ENCODE measurements around the gene WDR89. TPM values are rescaled to one million over a fixed set of nuclear protein-coding genes. Genes with fewer than 3 reads are reported as not detected.

The WDR89 gene
- total and polyA plus RNA-seq, 2 experiments from 2014 or later: 21.5 to 31.8 TPM

DNA sequence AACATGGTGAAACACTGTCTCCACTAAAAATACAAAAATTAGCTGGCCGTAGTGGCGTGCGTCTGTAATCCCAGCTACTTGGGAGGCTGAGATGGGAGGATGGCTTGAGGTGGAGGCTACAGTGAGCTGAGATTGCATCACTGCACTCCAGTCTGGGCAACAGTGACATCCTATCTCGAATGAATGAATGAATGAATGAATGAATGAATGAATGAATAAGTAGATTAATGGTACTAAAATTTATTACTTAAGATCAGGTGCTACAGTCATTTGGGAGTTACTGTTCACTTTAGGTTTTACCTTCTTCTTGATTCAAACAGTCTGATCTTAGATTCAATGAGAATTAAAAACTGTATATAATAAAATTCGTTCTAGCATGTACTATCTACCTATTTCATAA lies 31.6 kb upstream of the WDR89 start:
- Mint-ChIP-seq H3K27ac (no peak overlapping the region), H3K27me3 (ENCODE audit: insufficient read depth, low read depth, poor library complexity) (peaks cover 4% of the 10 kb centered on the region), H3K9me3 (no peaks in the 10 kb centered on the region), H3K4me3 (no peak overlapping the region), H3K36me3 (ENCODE audit: low read depth) (no peaks in the 10 kb centered on the region), H3K4me1 (no peaks in the 10 kb centered on the region; the same call in 2 of the 3 replicates)
- Histone ChIP-seq H3K4me3 (no peak overlapping the region), H2AFZ (no peak overlapping the region), H3F3A (replicated peaks; ENCODE audit: low read depth) (no peaks in the 10 kb centered on the region), H3K9me2 (ENCODE audit: insufficient read depth) (no peaks in the 10 kb centered on the region), H3K36me3 (ENCODE audit: insufficient read depth) (no peaks in the 10 kb centered on the region), H4K20me1 (replicated peaks; ENCODE audit: insufficient read depth) (no peaks in the 10 kb centered on the region), H3K79me2 (replicated peaks; ENCODE audit: insufficient read depth) (no peaks in the 10 kb centered on the region), H3K4me2 (no peak overlapping the region), H3K27me3 (ENCODE audit: insufficient read depth) (no peaks in the 10 kb centered on the region), H3K27ac (ENCODE audit: low read depth) (no peak overlapping the region), H3K4me1 (ENCODE audit: insufficient read depth) (no peaks in the 10 kb centered on the region)
- ATAC-seq (no peak), DNase-seq (ENCODE audit: low spot score) (no peak)
- TF ChIP-seq, protein P1, sequence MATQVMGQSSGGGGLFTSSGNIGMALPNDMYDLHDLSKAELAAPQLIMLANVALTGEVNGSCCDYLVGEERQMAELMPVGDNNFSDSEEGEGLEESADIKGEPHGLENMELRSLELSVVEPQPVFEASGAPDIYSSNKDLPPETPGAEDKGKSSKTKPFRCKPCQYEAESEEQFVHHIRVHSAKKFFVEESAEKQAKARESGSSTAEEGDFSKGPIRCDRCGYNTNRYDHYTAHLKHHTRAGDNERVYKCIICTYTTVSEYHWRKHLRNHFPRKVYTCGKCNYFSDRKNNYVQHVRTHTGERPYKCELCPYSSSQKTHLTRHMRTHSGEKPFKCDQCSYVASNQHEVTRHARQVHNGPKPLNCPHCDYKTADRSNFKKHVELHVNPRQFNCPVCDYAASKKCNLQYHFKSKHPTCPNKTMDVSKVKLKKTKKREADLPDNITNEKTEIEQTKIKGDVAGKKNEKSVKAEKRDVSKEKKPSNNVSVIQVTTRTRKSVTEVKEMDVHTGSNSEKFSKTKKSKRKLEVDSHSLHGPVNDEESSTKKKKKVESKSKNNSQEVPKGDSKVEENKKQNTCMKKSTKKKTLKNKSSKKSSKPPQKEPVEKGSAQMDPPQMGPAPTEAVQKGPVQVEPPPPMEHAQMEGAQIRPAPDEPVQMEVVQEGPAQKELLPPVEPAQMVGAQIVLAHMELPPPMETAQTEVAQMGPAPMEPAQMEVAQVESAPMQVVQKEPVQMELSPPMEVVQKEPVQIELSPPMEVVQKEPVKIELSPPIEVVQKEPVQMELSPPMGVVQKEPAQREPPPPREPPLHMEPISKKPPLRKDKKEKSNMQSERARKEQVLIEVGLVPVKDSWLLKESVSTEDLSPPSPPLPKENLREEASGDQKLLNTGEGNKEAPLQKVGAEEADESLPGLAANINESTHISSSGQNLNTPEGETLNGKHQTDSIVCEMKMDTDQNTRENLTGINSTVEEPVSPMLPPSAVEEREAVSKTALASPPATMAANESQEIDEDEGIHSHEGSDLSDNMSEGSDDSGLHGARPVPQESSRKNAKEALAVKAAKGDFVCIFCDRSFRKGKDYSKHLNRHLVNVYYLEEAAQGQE (IDR thresholded peaks at IDR 0.05; ENCODE audit: unreplicated experiment): no peak
- TF ChIP-seq CTCF (conservative IDR thresholded peaks at IDR 0.05; ENCODE audit: low read depth in 2 of 2) (no peak), ZNF114 (CRISPR knock-in tag; IDR thresholded peaks at IDR 0.05) (no peak), EZH2 (IDR thresholded peaks at IDR 0.05; ENCODE audit: low read depth, unreplicated experiment) (no peak), EZH2phosphoT487 (IDR thresholded peaks at IDR 0.05; ENCODE audit: unreplicated experiment) (no peak)

DNA sequence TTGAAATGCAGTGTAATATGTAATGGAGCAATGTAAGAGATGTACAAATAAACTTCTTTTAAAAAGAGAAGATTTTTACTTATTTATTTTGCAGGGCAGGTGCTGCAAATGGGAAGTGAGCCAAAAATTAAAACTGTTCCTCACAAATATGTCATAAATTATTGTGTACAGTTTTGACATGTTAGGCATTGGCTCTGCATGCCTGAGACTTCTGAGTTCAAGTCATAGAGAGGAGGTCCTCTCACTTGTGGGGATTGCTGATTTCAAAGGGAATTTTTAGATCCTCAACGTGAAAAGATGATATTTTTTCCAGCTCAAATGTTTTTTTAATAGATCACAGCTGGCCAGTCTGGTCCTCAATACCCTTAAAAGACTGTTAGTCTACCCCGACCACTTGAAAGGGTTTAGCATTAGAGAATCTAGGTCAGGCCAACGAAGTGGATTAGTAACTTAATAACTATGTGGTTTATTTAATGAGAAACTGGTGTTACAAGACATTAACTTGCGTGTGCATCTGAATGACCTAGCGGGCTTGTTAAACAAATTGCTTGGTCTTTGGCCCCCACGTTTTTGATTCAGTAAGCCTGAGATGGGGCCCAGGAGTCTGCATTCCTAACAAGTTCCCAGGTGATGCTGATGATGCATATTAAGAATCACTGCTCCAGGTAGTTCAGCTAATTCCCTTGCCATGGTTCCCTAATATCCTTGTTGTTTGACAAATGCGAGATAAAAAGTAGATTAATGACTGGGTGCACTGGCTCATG lies 30.9 kb upstream of the WDR89 start:
- Histone ChIP-seq H3K79me2 (replicated peaks; ENCODE audit: insufficient read depth) (no peaks in the 10 kb centered on the region), H3K27ac (ENCODE audit: low read depth) (no peak overlapping the region), H3F3A (replicated peaks; ENCODE audit: low read depth) (no peaks in the 10 kb centered on the region), H2AFZ (no peak overlapping the region), H3K4me1 (ENCODE audit: insufficient read depth) (no peaks in the 10 kb centered on the region), H4K20me1 (replicated peaks; ENCODE audit: insufficient read depth) (no peaks in the 10 kb centered on the region), H3K27me3 (ENCODE audit: insufficient read depth) (no peaks in the 10 kb centered on the region), H3K4me2 (no peak overlapping the region), H3K4me3 (no peak overlapping the region), H3K9me2 (ENCODE audit: insufficient read depth) (no peaks in the 10 kb centered on the region), H3K36me3 (ENCODE audit: insufficient read depth) (no peaks in the 10 kb centered on the region)
- Mint-ChIP-seq H3K36me3 (ENCODE audit: low read depth) (no peaks in the 10 kb centered on the region), H3K4me3 (no peak overlapping the region), H3K27ac (no peak overlapping the region), H3K27me3 (ENCODE audit: insufficient read depth, low read depth, poor library complexity) (peaks cover 4% of the 10 kb centered on the region), H3K4me1 (no peaks in the 10 kb centered on the region; the same call in 2 of the 3 replicates), H3K9me3 (no peaks in the 10 kb centered on the region)
- no peak for TF ChIP-seq JUNB (IDR thresholded peaks at IDR 0.05; ENCODE audit: unreplicated experiment)
- DNase-seq (ENCODE audit: low spot score) (no peak), ATAC-seq (no peak)

All from GM23338 (cell line).